Endothelial cell of umbilical vein (primary cell): ENCODE measurements around the gene FJX1. TPM values are rescaled to one million over a fixed set of nuclear protein-coding genes. Genes with fewer than 3 reads are reported as not detected.

ENCODE experiments used
- BruUV-seq: library from RNA; stranded (reverse); fragments of 400-500 nt; replicated peaks from 2 replicates; lab custom pipeline; 2021; lab: Mats Ljungman, UMichigan
- CTCF ChIA-PET: fragments of 300-600, 350-600 bp; sonication (Branson Sonifier 250); formaldehyde crosslinking; loops from one replicate; lab custom pipeline; 2021; ENCODE audit warnings: antibody characterized with exemption, inconsistent platforms; lab: Charles Lee
- POLR2A ChIA-PET: fragments of 300-600, 350-600 bp; sonication (Branson Sonifier 250); formaldehyde crosslinking; loops from one replicate; lab custom pipeline; 2021; ENCODE audit warnings: antibody characterized with exemption, inconsistent platforms; lab: Charles Lee
- DNase-seq: peaks from one replicate; pipeline ENCODE4 v3.0.0-alpha.2; 2011; ENCODE audit warnings: low read depth, low spot score
- FAIRE-seq: peaks from 2 replicates; lab custom pipeline; 2011; peaks lifted over from hg19 to GRCh38; lab: Jason Lieb, UNC
- H2AFZ ChIP-seq: 2 replicates; pipeline ENCODE4 v1.6.0; 2012; ENCODE audit warnings: low read depth, low read length, control low read depth, inconsistent platforms
- H3K27ac ChIP-seq: 2 replicates; pipeline ENCODE4 v1.5.1; 2011; ENCODE audit warnings: low read depth, mild to moderate bottlenecking, control low read depth, low read length, moderate library complexity; ENCODE audit not compliant: insufficient read depth
- H3K27me3 ChIP-seq, 2 experiments: 2 replicates each; pipeline versions ENCODE4 v1.6.0 to v1.6.1; 2011; ENCODE audit warnings: low read length in 2 of 2, mixed read lengths in 1 of 2; ENCODE audit not compliant: control insufficient read depth in 2 of 2, insufficient read depth in 2 of 2
- H3K36me3 ChIP-seq, 2 experiments: 2 replicates in 1 of 2; 3 replicates in 1 of 2; pipeline ENCODE4 v1.5.1; 2011; ENCODE audit warnings: low read length in 2 of 2, mild to moderate bottlenecking in 1 of 2, moderate library complexity in 1 of 2; ENCODE audit not compliant: control insufficient read depth in 2 of 2, insufficient read depth in 2 of 2; ENCODE audit errors: extremely low read depth in 1 of 2
- H3K4me1 ChIP-seq: 3 replicates; pipeline ENCODE4 v1.5.1; 2011; ENCODE audit warnings: mild to moderate bottlenecking, low read length; ENCODE audit not compliant: control insufficient read depth, insufficient read depth; ENCODE audit errors: extremely low read depth
- H3K4me2 ChIP-seq: 2 replicates; pipeline ENCODE4 v1.6.1; 2011; ENCODE audit warnings: low read length, control low read depth, mixed read lengths; ENCODE audit not compliant: insufficient read depth
- H3K4me3 ChIP-seq, 3 experiments: fragments of 200-600 bp in 1 of 3; sonication (generic), shearing (Covaris generic) in 1 of 3; replicated peaks in 1 of 3; 2 replicates each; pipeline ENCODE4 v1.5.1; 2011 to 2016; ENCODE audit warnings: control low read depth in 3 of 3, low read length in 3 of 3, mild to moderate bottlenecking in 2 of 3, inconsistent platforms in 1 of 3, low read depth in 1 of 3, moderate library complexity in 1 of 3; ENCODE audit not compliant: insufficient read depth in 1 of 3
- H3K79me2 ChIP-seq: 2 replicates; pipeline ENCODE4 v1.6.0; 2012; ENCODE audit warnings: low read length, inconsistent platforms; ENCODE audit not compliant: control insufficient read depth, insufficient read depth
- H3K9ac ChIP-seq: replicated peaks from 2 replicates; pipeline ENCODE3; 2011; ENCODE audit warnings: low read length, control low read depth; ENCODE audit not compliant: insufficient read depth; ENCODE audit errors: extremely low read depth
- H3K9me1 ChIP-seq: replicated peaks from 3 replicates; pipeline ENCODE4 v1.6.0; 2011; ENCODE audit warnings: mild to moderate bottlenecking, low read length; ENCODE audit not compliant: control insufficient read depth, insufficient read depth; ENCODE audit errors: extremely low read depth
- H3K9me3 ChIP-seq: replicated peaks from 2 replicates; pipeline ENCODE4 v1.5.1; 2012; ENCODE audit warnings: low read length, inconsistent platforms; ENCODE audit not compliant: control insufficient read depth, insufficient read depth
- H4K20me1 ChIP-seq: replicated peaks from 2 replicates; pipeline ENCODE3; 2011; ENCODE audit warnings: mild to moderate bottlenecking, low read length; ENCODE audit not compliant: control insufficient read depth, insufficient read depth; ENCODE audit errors: extremely low read depth
- EZH2 ChIP-seq: IDR thresholded peaks from 2 replicates; pipeline ENCODE4 v1.6.1; 2012; ENCODE audit warnings: borderline replicate concordance, low read depth, mild to moderate bottlenecking, moderate library complexity, low read length, inconsistent platforms; ENCODE audit not compliant: severe bottlenecking
- FOS ChIP-seq: IDR thresholded peaks from 2 replicates; pipeline ENCODE4 v1.6.1; 2011; ENCODE audit warnings: mild to moderate bottlenecking, low read length, moderate library complexity, borderline replicate concordance; ENCODE audit not compliant: insufficient read depth
- GATA2 ChIP-seq: IDR thresholded peaks from 2 replicates; pipeline ENCODE4 v1.7.0; 2011; ENCODE audit warnings: low read depth, mild to moderate bottlenecking, moderate library complexity, mixed read lengths, low read length; ENCODE audit not compliant: insufficient read length, insufficient read depth
- JUN ChIP-seq: IDR thresholded peaks from 2 replicates; pipeline ENCODE4 v1.6.1; 2011; ENCODE audit warnings: borderline replicate concordance, low read depth; ENCODE audit not compliant: insufficient read length, insufficient read depth
- MYC ChIP-seq: IDR thresholded peaks from one replicate; pipeline ENCODE4 v1.6.1; 2011; ENCODE audit warnings: mild to moderate bottlenecking, low read depth, low read length
- POLR2A ChIP-seq: IDR thresholded peaks from 2 replicates; pipeline ENCODE4 v1.6.1; 2012; ENCODE audit warnings: low read depth, mild to moderate bottlenecking, control low read depth, low read length
- POLR2AphosphoS5 ChIP-seq: IDR thresholded peaks from 2 replicates; pipeline ENCODE4 v1.6.1; 2012; ENCODE audit warnings: low read depth, mild to moderate bottlenecking, control low read depth, low read length, moderate library complexity; ENCODE audit not compliant: insufficient read depth
- dilution Hi-C: fragments of 300-500 bp; cut with MboI; formaldehyde crosslinking; loops from one replicate; pipeline ENCODE4 v1.15.0; 2019; ENCODE audit warnings: low sequenced_read_pairs; ENCODE audit not compliant: extremely low pct_ligation_motif_present
- intact Hi-C: fragments of 100-400 bp; cut with micrococcal nuclease; formaldehyde crosslinking; loops from one replicate; pipeline ENCODE4 v1.10.0; 2022
- polyA plus RNA-seq, 4 experiments: library from polyadenylated mRNA; depleted of rRNA in 3 of 4; stranded (reverse) in 3 of 4; unstranded in 1 of 4; fragments of >200 nt; gene quantifications; 2 replicates each; pipeline versions ENCODE4 v1.2.1 to v1.2.3, GENCODE V29; 2011 to 2012; ENCODE audit warnings: missing spikeins in 1 of 4
- total RNA-seq: library from RNA; stranded (reverse); gene quantifications from 2 replicates; pipeline ENCODE4 v1.2.3, GENCODE V29; 2021
- TF ChIP-seq, protein P1 (sequence below): IDR thresholded peaks from 2 replicates; pipeline ENCODE4 v1.6.1; 2011; ENCODE audit not compliant: insufficient read depth, insufficient read length
- TF ChIP-seq, protein P2 (sequence below), 2 donors: IDR thresholded peaks; 1 replicate in 1 of 2; 2 replicates in 1 of 2; pipeline ENCODE4 v1.5.1; 2011; ENCODE audit warnings: low read length in 2 of 2, mild to moderate bottlenecking in 2 of 2, moderate library complexity in 2 of 2, control low read depth in 1 of 2, inconsistent platforms in 1 of 2, low read depth in 1 of 2; ENCODE audit not compliant: insufficient read depth in 1 of 2; ENCODE audit errors: extremely low read depth in 1 of 2

The FJX1 gene
- total and polyA plus RNA-seq, 2 donors (not counting 3 experiments of a cell fraction or from before 2014, with no cell fraction given), result 9.2 to 26.6 TPM

DNA sequence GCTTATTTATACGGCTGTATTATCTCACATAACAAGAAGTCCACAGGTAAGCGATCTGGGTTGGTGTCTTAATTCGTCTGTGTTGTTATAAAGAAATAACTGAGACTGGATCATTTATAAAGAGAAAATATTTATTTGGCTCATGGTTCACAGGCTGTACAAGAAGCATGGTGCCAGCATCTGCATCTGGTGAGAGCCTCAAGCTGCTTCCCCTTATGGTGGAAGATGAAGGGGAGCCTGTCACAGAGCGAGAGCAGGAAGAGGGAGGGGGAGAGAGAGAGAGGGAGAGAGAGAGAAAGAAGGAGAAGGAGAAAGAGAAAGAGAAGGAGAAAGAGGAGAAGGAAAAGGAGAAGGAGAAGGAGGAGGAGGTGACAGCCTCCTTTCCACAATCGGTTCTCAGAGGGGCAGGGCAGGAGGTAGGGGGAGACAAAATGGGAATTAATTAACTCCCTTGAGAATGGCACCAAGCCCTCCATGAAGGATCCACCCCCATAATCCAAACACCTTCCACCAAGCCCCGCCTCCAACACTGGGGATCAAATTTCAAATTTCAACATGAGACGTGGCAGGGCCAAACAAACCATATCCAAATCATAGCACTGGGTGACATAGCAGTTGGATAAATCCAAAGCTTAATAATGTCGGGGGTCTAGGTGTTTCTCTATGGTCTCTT lies 29.3 kb downstream of the FJX1 start:
- Histone ChIP-seq H3K27me3 (no peaks in the 10 kb centered on the region), H3K4me1 (peaks cover 4% of the 10 kb centered on the region), H3K27ac (no peak overlapping the region), H3K9me1 (no peaks in the 10 kb centered on the region), H2AFZ (no peak overlapping the region), H3K4me3 (no peak overlapping the region), H3K36me3 (no peaks in the 10 kb centered on the region), H3K9me3 (no peaks in the 10 kb centered on the region), H4K20me1 (no peaks in the 10 kb centered on the region), H3K79me2 (no peaks in the 10 kb centered on the region), H3K9ac (no peak overlapping the region), H3K4me2 (no peak overlapping the region)
- no peak for FAIRE-seq
- TF ChIP-seq FOS, result no peak
- no peak for TF ChIP-seq MYC
- TF ChIP-seq, protein P1, sequence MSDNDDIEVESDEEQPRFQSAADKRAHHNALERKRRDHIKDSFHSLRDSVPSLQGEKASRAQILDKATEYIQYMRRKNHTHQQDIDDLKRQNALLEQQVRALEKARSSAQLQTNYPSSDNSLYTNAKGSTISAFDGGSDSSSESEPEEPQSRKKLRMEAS, result no peak
- TF ChIP-seq GATA2, result no peak
- no peak for TF ChIP-seq JUN
- TF ChIP-seq POLR2AphosphoS5, result no peak
- TF ChIP-seq EZH2, result no peak
- TF ChIP-seq POLR2A, result no peak
- TF ChIP-seq, protein P2, sequence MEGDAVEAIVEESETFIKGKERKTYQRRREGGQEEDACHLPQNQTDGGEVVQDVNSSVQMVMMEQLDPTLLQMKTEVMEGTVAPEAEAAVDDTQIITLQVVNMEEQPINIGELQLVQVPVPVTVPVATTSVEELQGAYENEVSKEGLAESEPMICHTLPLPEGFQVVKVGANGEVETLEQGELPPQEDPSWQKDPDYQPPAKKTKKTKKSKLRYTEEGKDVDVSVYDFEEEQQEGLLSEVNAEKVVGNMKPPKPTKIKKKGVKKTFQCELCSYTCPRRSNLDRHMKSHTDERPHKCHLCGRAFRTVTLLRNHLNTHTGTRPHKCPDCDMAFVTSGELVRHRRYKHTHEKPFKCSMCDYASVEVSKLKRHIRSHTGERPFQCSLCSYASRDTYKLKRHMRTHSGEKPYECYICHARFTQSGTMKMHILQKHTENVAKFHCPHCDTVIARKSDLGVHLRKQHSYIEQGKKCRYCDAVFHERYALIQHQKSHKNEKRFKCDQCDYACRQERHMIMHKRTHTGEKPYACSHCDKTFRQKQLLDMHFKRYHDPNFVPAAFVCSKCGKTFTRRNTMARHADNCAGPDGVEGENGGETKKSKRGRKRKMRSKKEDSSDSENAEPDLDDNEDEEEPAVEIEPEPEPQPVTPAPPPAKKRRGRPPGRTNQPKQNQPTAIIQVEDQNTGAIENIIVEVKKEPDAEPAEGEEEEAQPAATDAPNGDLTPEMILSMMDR (IDR thresholded peaks at IDR 0.05; ENCODE audit: extremely low read depth in 1 of 2, insufficient read depth in 1 of 2, low read depth in 1 of 2, low read length in 2 of 2), result no peak
- POLR2A ChIA-PET, result no interaction called here
- intact Hi-C loops, result no loop called here
- no peak for DNase-seq
- CTCF ChIA-PET, result interaction anchor here (1.3 kb wide), 1 partner anchor 611 kb away, joined by 4 read pairs; no protein-coding TSS in a partner anchor
- BruUV-seq, result no TSS peak
- dilution Hi-C loops, result no loop called here
